Left colon (tissue), 2 donors: ENCODE data around the gene GYPC. TPM values are rescaled to one million over a fixed set of nuclear protein-coding genes. Genes with fewer than 3 reads are reported as not detected.

Source experiments
- total RNA-seq, 2 donors: library from RNA; stranded (reverse); fragmentation: NEBNext Ultra II Directional; extraction: Animal tissue kit (Norgen Biotek cat#: 25700); gene quantifications; one replicate each; pipeline ENCODE4 v1.2.1, GENCODE V29; 2021
- donor health status: DM: no; HTN: no; CAD: no.
- donor health status: DM: yes; HTN: yes; CAD: no.

Gene GYPC
- total RNA-seq, 2 donors from 2014 or later: 7.2 to 20.5 TPM

Other genes starting within 250 kb of the GYPC start
- gene TEX51, start 242.7 kb downstream of the GYPC start, total RNA-seq: not detected